ENCODE data around the gene ZNF605.

ZNF605 gene

GRCh38 chr12:132904718-132905328 is 51.3 kb downstream of the ZNF605 start:
- no peak overlapping the region for H3K4me3 ChIP-seq (ENCODE audit: low read depth, low read length)

DNA sequence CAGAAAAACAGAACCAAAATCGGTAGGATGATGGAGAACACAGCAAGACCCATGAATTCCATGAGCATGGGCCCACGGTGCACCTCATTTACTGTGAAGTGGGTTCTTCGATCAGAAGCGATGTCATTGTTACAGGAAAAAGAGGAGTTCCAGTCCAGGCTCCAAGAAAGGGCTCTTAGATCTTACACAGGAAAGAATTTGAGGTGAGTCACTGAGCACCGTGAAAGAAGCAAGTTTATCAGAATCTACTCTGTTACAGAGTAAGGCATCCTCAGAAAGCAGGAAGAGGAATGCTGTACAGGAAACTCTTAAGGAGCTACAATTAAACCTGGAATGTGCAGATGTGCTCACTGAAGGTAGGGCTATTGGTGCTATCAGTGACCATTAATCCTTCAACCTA is 57.1 kb downstream of the ZNF605 start:
- TF ChIP-seq MAX (IDR thresholded peaks at IDR 0.05; ENCODE audit: low read depth, low read length) = no peak
- no peak overlapping the region for H3K4me3 ChIP-seq (ENCODE audit: low read depth, low read length)
- DNase-seq (ENCODE audit: low read depth) = no peak

More at GRCh38 chr12:132904718-132905328, 51.3 kb downstream of the ZNF605 start:
- DNase-seq (ENCODE audit: low read depth) = no peak
- TF ChIP-seq MYC (IDR thresholded peaks at IDR 0.05; ENCODE audit: low read depth, low read length) (no peak), MAX (IDR thresholded peaks at IDR 0.05; ENCODE audit: low read depth, low read length) (no peak), CTCF (IDR thresholded peaks at IDR 0.05; ENCODE audit: low read depth, low read length) (peak; percentile 6), POLR2A (IDR thresholded peaks at IDR 0.05; ENCODE audit: extremely low read depth, insufficient read length) (no peak)

GRCh38 chr12:132888852-132889251 is 67.3 kb downstream of the ZNF605 start:
- H3K4me3 ChIP-seq (ENCODE audit: low read depth, low read length) = no peak overlapping the region
- DNase-seq (ENCODE audit: low read depth) = no peak
- TF ChIP-seq MAX (IDR thresholded peaks at IDR 0.05; ENCODE audit: low read depth, low read length) (no peak), CTCF (IDR thresholded peaks at IDR 0.05; ENCODE audit: low read depth, low read length) (no peak), MYC (IDR thresholded peaks at IDR 0.05; ENCODE audit: low read depth, low read length) (no peak), POLR2A (IDR thresholded peaks at IDR 0.05; ENCODE audit: extremely low read depth, insufficient read length) (no peak)

DNA sequence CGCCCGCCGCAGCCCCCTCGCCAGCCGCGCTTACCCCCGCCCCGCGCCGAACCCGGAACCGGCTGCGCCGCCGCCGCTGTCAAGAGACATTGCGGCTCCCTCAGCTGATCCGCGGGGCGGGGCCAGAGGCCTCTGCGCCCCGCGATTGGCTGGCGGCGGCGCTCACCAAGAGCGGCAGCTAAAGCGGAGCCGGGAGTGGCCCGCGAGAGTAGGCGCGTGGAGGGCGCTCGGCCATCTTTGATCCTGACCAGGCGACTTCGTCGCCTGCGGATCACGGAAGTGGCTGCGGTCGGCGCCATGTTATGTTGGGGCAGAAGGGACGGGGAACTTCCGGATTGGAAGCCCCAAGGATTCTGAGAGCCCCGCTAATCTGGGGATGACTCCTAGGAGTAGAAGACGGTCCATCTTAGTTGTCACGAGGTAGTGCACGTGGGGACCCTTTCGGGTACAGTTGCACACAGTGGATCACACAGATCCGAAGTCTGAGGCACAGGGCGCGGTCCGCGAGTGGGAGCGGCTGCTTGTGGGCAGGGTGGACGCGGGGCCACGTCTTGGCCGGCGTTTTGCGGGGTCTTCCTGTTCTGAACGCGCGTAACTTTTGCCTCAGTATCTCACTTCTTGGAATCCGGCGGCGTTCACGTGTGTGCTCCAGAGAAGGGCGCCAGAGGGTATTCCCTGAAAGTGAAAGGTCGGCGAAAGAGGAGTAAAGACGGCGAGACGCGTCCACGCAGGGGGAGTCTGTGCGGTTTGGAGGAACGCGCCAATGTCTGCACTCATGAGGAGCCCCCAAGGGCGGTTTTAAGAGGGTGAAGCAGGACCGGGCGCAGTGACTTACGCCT is 68.4 kb downstream of the ZNF605 start, which contains the start of gene CHFR:
Gene CHFR (minus strand): TSS at position 93 of the 839 bp plus-strand sequence. CDS start 277 bp downstream, outside the sequence.
- DNase-seq (ENCODE audit: low read depth) = peak; percentile 98

DNA sequence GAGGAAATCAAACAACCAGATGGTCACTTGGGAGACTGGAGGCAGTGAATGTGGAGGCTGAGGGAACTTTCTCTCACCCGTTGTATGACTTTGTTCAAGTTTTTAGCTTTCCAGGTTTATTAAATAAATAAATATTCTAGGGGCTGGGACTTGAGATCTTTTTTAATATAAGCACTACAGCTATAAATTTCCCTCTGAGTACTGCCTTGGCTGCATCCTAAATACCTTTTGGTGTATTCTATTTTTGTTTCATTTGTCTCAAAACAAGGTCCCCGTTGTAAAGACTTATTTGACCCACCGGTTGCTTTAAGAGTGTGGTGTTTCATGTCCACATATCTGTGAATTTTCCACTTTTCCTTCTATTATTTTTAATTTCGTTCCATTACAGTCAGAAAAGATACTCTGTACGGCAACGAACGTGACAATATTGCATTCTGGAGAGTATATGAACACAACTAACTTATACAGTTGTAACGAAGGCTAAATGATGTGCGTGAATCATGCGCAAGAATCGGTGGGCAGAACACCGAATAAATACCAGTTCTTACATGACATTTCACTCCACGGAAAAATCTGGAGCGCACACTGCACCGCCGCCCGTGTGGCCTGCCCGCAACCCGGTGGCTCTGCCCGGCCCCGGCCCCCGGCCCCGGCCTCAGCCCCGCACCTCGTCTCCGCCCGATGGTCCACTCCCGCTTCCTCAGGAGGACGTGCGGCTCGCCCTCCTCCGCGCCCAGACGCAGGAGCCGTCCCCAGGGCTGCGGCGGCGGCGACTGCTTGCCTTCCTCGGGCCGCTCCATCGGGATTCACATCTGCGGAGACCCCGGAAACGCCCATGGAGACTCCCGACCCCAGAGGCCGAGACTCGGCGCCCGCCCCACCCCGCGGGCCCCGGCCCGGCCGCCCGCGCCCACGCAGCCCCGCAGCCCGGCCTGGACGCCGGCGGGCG is 69.3 kb downstream of the ZNF605 start:
- no peak for TF ChIP-seq MYC (IDR thresholded peaks at IDR 0.05; ENCODE audit: low read depth, low read length)
- no peak for TF ChIP-seq POLR2A (IDR thresholded peaks at IDR 0.05; ENCODE audit: extremely low read depth, insufficient read length)
- no peak for TF ChIP-seq MAX (IDR thresholded peaks at IDR 0.05; ENCODE audit: low read depth, low read length)
- no peak for TF ChIP-seq CTCF (IDR thresholded peaks at IDR 0.05; ENCODE audit: low read depth, low read length)
- peak; percentile 54 for DNase-seq (ENCODE audit: low read depth)
- H3K4me3 ChIP-seq (ENCODE audit: low read depth, low read length) = peak overlapping the region; percentile 78

More for the DNA sequence above, 68.4 kb downstream of the ZNF605 start, which contains the start of gene CHFR:
- TF ChIP-seq CTCF (IDR thresholded peaks at IDR 0.05; ENCODE audit: low read depth, low read length) (no peak), POLR2A (IDR thresholded peaks at IDR 0.05; ENCODE audit: extremely low read depth, insufficient read length) (peak; percentile 31), MYC (IDR thresholded peaks at IDR 0.05; ENCODE audit: low read depth, low read length) (peak; percentile 72), MAX (IDR thresholded peaks at IDR 0.05; ENCODE audit: low read depth, low read length) (peak; percentile 78)
- H3K4me3 ChIP-seq (ENCODE audit: low read depth, low read length) = peak within 1 kb of the TSS; percentile 78
